22Rv1 (cell line): ENCODE data around the gene CCDC120.

Experiments
- H3K27ac ChIP-seq: fragments of 450-650 bp; 2 replicates; pipeline ENCODE4 v1.5.1; 2017
- CTCF ChIP-seq: fragments of 450-650 bp; IDR thresholded peaks from 2 replicates; pipeline ENCODE4 v1.5.1; 2017; ENCODE audit warnings: mild to moderate bottlenecking
- ZFX ChIP-seq: fragments of 450-650 bp; IDR thresholded peaks from 2 replicates; pipeline ENCODE4 v1.6.1; 2017; ENCODE audit warnings: antibody characterized with exemption, borderline replicate concordance

CCDC120 gene

GRCh38 chrX:49053223-49054072 is 5.4 kb upstream of the CCDC120 start:
- TF ChIP-seq ZFX (no peak), CTCF (no peak)
- H3K27ac ChIP-seq = 0 out of 2 replicates have a peak overlapping the region, but pooled peaks have one; percentile 20

- TF ChIP-seq ZFX = no peak
- TF ChIP-seq CTCF = no peak
- H3K27ac ChIP-seq = no peak overlapping the region
Measured at GRCh38 chrX:49054073-49054762, 4.6 kb upstream of the CCDC120 start.

GRCh38 chrX:49059201-49059600 is 402 bp downstream of the CCDC120 start:
- TF ChIP-seq ZFX = no peak
- no peak for TF ChIP-seq CTCF
- H3K27ac ChIP-seq = peak overlapping the region; percentile 59

- peak overlapping the region; percentile 59 for H3K27ac ChIP-seq
Measured at GRCh38 chrX:49059681-49060085, 884 bp downstream of the CCDC120 start.

GRCh38 chrX:49060914-49061313 is 2.1 kb downstream of the CCDC120 start:
- TF ChIP-seq ZFX = no peak
- TF ChIP-seq CTCF = no peak
- no peak overlapping the region for H3K27ac ChIP-seq

More at GRCh38 chrX:49059681-49060085, 884 bp downstream of the CCDC120 start:
- no peak for TF ChIP-seq CTCF
- no peak for TF ChIP-seq ZFX

GRCh38 chrX:49061490-49061889 is 2.7 kb downstream of the CCDC120 start:
- H3K27ac ChIP-seq = no peak overlapping the region
- TF ChIP-seq ZFX (no peak), CTCF (no peak)

GRCh38 chrX:49061916-49062315 is 3.1 kb downstream of the CCDC120 start:
- TF ChIP-seq ZFX (no peak), CTCF (no peak)
- no peak overlapping the region for H3K27ac ChIP-seq
